Endothelial cell of umbilical vein (primary cell): ENCODE results near the gene LRFN2. TPM values are rescaled to one million over a fixed set of nuclear protein-coding genes. Genes with fewer than 3 reads are reported as not detected.

Source experiments
- BruUV-seq: library from RNA; stranded (reverse); fragments of 400-500 nt; replicated peaks from 2 replicates; lab custom pipeline; 2021; lab: Mats Ljungman, UMichigan
- CTCF ChIA-PET: fragments of 300-600, 350-600 bp; sonication (Branson Sonifier 250); formaldehyde crosslinking; loops from one replicate; lab custom pipeline; 2021; ENCODE audit warnings: antibody characterized with exemption, inconsistent platforms; lab: Charles Lee
- POLR2A ChIA-PET: fragments of 300-600, 350-600 bp; sonication (Branson Sonifier 250); formaldehyde crosslinking; loops from one replicate; lab custom pipeline; 2021; ENCODE audit warnings: antibody characterized with exemption, inconsistent platforms; lab: Charles Lee
- DNase-seq: peaks from one replicate; pipeline ENCODE4 v3.0.0-alpha.2; 2011; ENCODE audit warnings: low read depth, low spot score
- FAIRE-seq: peaks from 2 replicates; lab custom pipeline; 2011; peaks lifted over from hg19 to GRCh38; lab: Jason Lieb, UNC
- H2AFZ ChIP-seq: 2 replicates; pipeline ENCODE4 v1.6.0; 2012; ENCODE audit warnings: low read depth, low read length, control low read depth, inconsistent platforms
- H3K27ac ChIP-seq: 2 replicates; pipeline ENCODE4 v1.5.1; 2011; ENCODE audit warnings: low read depth, mild to moderate bottlenecking, control low read depth, low read length, moderate library complexity; ENCODE audit not compliant: insufficient read depth
- H3K27me3 ChIP-seq, 2 experiments: 2 replicates each; pipeline versions ENCODE4 v1.6.0 to v1.6.1; 2011; ENCODE audit warnings: low read length in 2 of 2, mixed read lengths in 1 of 2; ENCODE audit not compliant: control insufficient read depth in 2 of 2, insufficient read depth in 2 of 2
- H3K36me3 ChIP-seq, 2 experiments: 2 replicates in 1 of 2; 3 replicates in 1 of 2; pipeline ENCODE4 v1.5.1; 2011; ENCODE audit warnings: low read length in 2 of 2, mild to moderate bottlenecking in 1 of 2, moderate library complexity in 1 of 2; ENCODE audit not compliant: control insufficient read depth in 2 of 2, insufficient read depth in 2 of 2; ENCODE audit errors: extremely low read depth in 1 of 2
- H3K4me1 ChIP-seq: 3 replicates; pipeline ENCODE4 v1.5.1; 2011; ENCODE audit warnings: mild to moderate bottlenecking, low read length; ENCODE audit not compliant: control insufficient read depth, insufficient read depth; ENCODE audit errors: extremely low read depth
- H3K4me2 ChIP-seq: 2 replicates; pipeline ENCODE4 v1.6.1; 2011; ENCODE audit warnings: low read length, control low read depth, mixed read lengths; ENCODE audit not compliant: insufficient read depth
- H3K4me3 ChIP-seq, 3 experiments: fragments of 200-600 bp in 1 of 3; sonication (generic), shearing (Covaris generic) in 1 of 3; replicated peaks in 1 of 3; 2 replicates each; pipeline ENCODE4 v1.5.1; 2011 to 2016; ENCODE audit warnings: control low read depth in 3 of 3, low read length in 3 of 3, mild to moderate bottlenecking in 2 of 3, inconsistent platforms in 1 of 3, low read depth in 1 of 3, moderate library complexity in 1 of 3; ENCODE audit not compliant: insufficient read depth in 1 of 3
- H3K79me2 ChIP-seq: 2 replicates; pipeline ENCODE4 v1.6.0; 2012; ENCODE audit warnings: low read length, inconsistent platforms; ENCODE audit not compliant: control insufficient read depth, insufficient read depth
- H3K9ac ChIP-seq: replicated peaks from 2 replicates; pipeline ENCODE3; 2011; ENCODE audit warnings: low read length, control low read depth; ENCODE audit not compliant: insufficient read depth; ENCODE audit errors: extremely low read depth
- H3K9me1 ChIP-seq: replicated peaks from 3 replicates; pipeline ENCODE4 v1.6.0; 2011; ENCODE audit warnings: mild to moderate bottlenecking, low read length; ENCODE audit not compliant: control insufficient read depth, insufficient read depth; ENCODE audit errors: extremely low read depth
- H3K9me3 ChIP-seq: replicated peaks from 2 replicates; pipeline ENCODE4 v1.5.1; 2012; ENCODE audit warnings: low read length, inconsistent platforms; ENCODE audit not compliant: control insufficient read depth, insufficient read depth
- H4K20me1 ChIP-seq: replicated peaks from 2 replicates; pipeline ENCODE3; 2011; ENCODE audit warnings: mild to moderate bottlenecking, low read length; ENCODE audit not compliant: control insufficient read depth, insufficient read depth; ENCODE audit errors: extremely low read depth
- EZH2 ChIP-seq: IDR thresholded peaks from 2 replicates; pipeline ENCODE4 v1.6.1; 2012; ENCODE audit warnings: borderline replicate concordance, low read depth, mild to moderate bottlenecking, moderate library complexity, low read length, inconsistent platforms; ENCODE audit not compliant: severe bottlenecking
- FOS ChIP-seq: IDR thresholded peaks from 2 replicates; pipeline ENCODE4 v1.6.1; 2011; ENCODE audit warnings: mild to moderate bottlenecking, low read length, moderate library complexity, borderline replicate concordance; ENCODE audit not compliant: insufficient read depth
- GATA2 ChIP-seq: IDR thresholded peaks from 2 replicates; pipeline ENCODE4 v1.7.0; 2011; ENCODE audit warnings: low read depth, mild to moderate bottlenecking, moderate library complexity, mixed read lengths, low read length; ENCODE audit not compliant: insufficient read length, insufficient read depth
- JUN ChIP-seq: IDR thresholded peaks from 2 replicates; pipeline ENCODE4 v1.6.1; 2011; ENCODE audit warnings: borderline replicate concordance, low read depth; ENCODE audit not compliant: insufficient read length, insufficient read depth
- MYC ChIP-seq: IDR thresholded peaks from one replicate; pipeline ENCODE4 v1.6.1; 2011; ENCODE audit warnings: mild to moderate bottlenecking, low read depth, low read length
- POLR2A ChIP-seq: IDR thresholded peaks from 2 replicates; pipeline ENCODE4 v1.6.1; 2012; ENCODE audit warnings: low read depth, mild to moderate bottlenecking, control low read depth, low read length
- POLR2AphosphoS5 ChIP-seq: IDR thresholded peaks from 2 replicates; pipeline ENCODE4 v1.6.1; 2012; ENCODE audit warnings: low read depth, mild to moderate bottlenecking, control low read depth, low read length, moderate library complexity; ENCODE audit not compliant: insufficient read depth
- dilution Hi-C: fragments of 300-500 bp; cut with MboI; formaldehyde crosslinking; loops from one replicate; pipeline ENCODE4 v1.15.0; 2019; ENCODE audit warnings: low sequenced_read_pairs; ENCODE audit not compliant: extremely low pct_ligation_motif_present
- intact Hi-C: fragments of 100-400 bp; cut with micrococcal nuclease; formaldehyde crosslinking; loops from one replicate; pipeline ENCODE4 v1.10.0; 2022
- polyA plus RNA-seq, 4 experiments: library from polyadenylated mRNA; depleted of rRNA in 3 of 4; stranded (reverse) in 3 of 4; unstranded in 1 of 4; fragments of >200 nt; gene quantifications; 2 replicates each; pipeline versions ENCODE4 v1.2.1 to v1.2.3, GENCODE V29; 2011 to 2012; ENCODE audit warnings: missing spikeins in 1 of 4
- total RNA-seq: library from RNA; stranded (reverse); gene quantifications from 2 replicates; pipeline ENCODE4 v1.2.3, GENCODE V29; 2021
- TF ChIP-seq, protein P1 (sequence below): IDR thresholded peaks from 2 replicates; pipeline ENCODE4 v1.6.1; 2011; ENCODE audit not compliant: insufficient read depth, insufficient read length
- TF ChIP-seq, protein P2 (sequence below), 2 donors: IDR thresholded peaks; 1 replicate in 1 of 2; 2 replicates in 1 of 2; pipeline ENCODE4 v1.5.1; 2011; ENCODE audit warnings: low read length in 2 of 2, mild to moderate bottlenecking in 2 of 2, moderate library complexity in 2 of 2, control low read depth in 1 of 2, inconsistent platforms in 1 of 2, low read depth in 1 of 2; ENCODE audit not compliant: insufficient read depth in 1 of 2; ENCODE audit errors: extremely low read depth in 1 of 2

Gene LRFN2
- total and polyA plus RNA-seq, 2 donors (not counting 3 experiments of a cell fraction or from before 2014, with no cell fraction given) = not detected

GRCh38 chr6:40407239-40407638, 179.9 kb downstream of the LRFN2 start:
- no TSS peak for BruUV-seq
- CTCF ChIA-PET = no interaction called here

More at GRCh38 chr6:40407239-40407638, 179.9 kb downstream of the LRFN2 start:
- no peak overlapping the region for H3K27ac ChIP-seq
- H3K4me2 ChIP-seq = no peak overlapping the region
- intact Hi-C loops (no loop called here), dilution Hi-C loops (no loop called here)
- H2AFZ ChIP-seq = no peak overlapping the region
- no peaks in the 10 kb centered on the region for H3K4me1 ChIP-seq
- DNase-seq (no peak), FAIRE-seq (no peak)
- H3K9me3 ChIP-seq = no peaks in the 10 kb centered on the region
- no peaks in the 10 kb centered on the region for H3K36me3 ChIP-seq
- no peak overlapping the region for H3K9ac ChIP-seq
- H3K79me2 ChIP-seq = no peaks in the 10 kb centered on the region
- TF ChIP-seq POLR2A = no peak
- no peak for TF ChIP-seq GATA2
- TF ChIP-seq JUN = no peak
- no peak for TF ChIP-seq EZH2
- TF ChIP-seq, protein P1, sequence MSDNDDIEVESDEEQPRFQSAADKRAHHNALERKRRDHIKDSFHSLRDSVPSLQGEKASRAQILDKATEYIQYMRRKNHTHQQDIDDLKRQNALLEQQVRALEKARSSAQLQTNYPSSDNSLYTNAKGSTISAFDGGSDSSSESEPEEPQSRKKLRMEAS = no peak
- TF ChIP-seq, protein P2, sequence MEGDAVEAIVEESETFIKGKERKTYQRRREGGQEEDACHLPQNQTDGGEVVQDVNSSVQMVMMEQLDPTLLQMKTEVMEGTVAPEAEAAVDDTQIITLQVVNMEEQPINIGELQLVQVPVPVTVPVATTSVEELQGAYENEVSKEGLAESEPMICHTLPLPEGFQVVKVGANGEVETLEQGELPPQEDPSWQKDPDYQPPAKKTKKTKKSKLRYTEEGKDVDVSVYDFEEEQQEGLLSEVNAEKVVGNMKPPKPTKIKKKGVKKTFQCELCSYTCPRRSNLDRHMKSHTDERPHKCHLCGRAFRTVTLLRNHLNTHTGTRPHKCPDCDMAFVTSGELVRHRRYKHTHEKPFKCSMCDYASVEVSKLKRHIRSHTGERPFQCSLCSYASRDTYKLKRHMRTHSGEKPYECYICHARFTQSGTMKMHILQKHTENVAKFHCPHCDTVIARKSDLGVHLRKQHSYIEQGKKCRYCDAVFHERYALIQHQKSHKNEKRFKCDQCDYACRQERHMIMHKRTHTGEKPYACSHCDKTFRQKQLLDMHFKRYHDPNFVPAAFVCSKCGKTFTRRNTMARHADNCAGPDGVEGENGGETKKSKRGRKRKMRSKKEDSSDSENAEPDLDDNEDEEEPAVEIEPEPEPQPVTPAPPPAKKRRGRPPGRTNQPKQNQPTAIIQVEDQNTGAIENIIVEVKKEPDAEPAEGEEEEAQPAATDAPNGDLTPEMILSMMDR (IDR thresholded peaks at IDR 0.05; ENCODE audit: extremely low read depth in 1 of 2, insufficient read depth in 1 of 2, low read depth in 1 of 2, low read length in 2 of 2) = no peak
- no peak for TF ChIP-seq MYC
- no peak for TF ChIP-seq POLR2AphosphoS5
- TF ChIP-seq FOS = no peak
- H4K20me1 ChIP-seq = no peaks in the 10 kb centered on the region
- POLR2A ChIA-PET = no interaction called here
- H3K9me1 ChIP-seq = no peaks in the 10 kb centered on the region
- H3K27me3 ChIP-seq = no peaks in the 10 kb centered on the region
- H3K4me3 ChIP-seq = no peak overlapping the region
